ENCODE results near the gene NUP98. TPM values are rescaled to one million over a fixed set of nuclear protein-coding genes. Genes with fewer than 3 reads are reported as not detected.
"Not testable (repeated sequence)": the region's sequence is repeated elsewhere in the genome, so short reads cannot be mapped to it uniquely, and the experiment has no call there.

The NUP98 gene
- total RNA-seq, 4 donors from 2014 or later = 91.5 to 122 (median 115) TPM

DNA sequence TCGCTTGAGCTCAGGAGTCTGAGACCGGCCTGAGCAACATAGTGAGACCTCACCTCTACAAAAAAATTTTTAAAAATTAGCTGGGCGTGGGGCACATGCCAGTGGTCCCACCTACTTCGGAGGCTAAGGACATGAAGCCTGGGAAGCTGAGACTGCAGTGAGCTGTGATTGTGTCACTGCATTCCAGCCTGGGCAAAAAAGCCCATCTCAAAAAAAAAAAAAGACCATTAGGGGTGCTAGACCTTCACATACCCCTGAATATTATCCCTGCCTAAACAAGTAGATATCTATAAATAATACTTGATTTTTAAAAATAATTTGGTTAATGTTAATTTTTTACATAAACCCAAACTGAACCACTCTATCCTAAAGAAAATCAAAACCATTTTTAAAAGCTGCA, 24.2 kb downstream of the NUP98 start:
- peaks cover 92% of the 10 kb centered on the region for H3K36me3 ChIP-seq
- DNase-seq (ENCODE audit: low spot score in 2 of 2) = no peak
- no peaks in the 10 kb centered on the region for H3K27me3 ChIP-seq
- TF ChIP-seq EP300 (IDR thresholded peaks at IDR 0.05) (no peak), POLR2AphosphoS5 (IDR thresholded peaks at IDR 0.05) (no peak), POLR2A (IDR thresholded peaks at IDR 0.05) (no peak)
- TF ChIP-seq, protein P1, sequence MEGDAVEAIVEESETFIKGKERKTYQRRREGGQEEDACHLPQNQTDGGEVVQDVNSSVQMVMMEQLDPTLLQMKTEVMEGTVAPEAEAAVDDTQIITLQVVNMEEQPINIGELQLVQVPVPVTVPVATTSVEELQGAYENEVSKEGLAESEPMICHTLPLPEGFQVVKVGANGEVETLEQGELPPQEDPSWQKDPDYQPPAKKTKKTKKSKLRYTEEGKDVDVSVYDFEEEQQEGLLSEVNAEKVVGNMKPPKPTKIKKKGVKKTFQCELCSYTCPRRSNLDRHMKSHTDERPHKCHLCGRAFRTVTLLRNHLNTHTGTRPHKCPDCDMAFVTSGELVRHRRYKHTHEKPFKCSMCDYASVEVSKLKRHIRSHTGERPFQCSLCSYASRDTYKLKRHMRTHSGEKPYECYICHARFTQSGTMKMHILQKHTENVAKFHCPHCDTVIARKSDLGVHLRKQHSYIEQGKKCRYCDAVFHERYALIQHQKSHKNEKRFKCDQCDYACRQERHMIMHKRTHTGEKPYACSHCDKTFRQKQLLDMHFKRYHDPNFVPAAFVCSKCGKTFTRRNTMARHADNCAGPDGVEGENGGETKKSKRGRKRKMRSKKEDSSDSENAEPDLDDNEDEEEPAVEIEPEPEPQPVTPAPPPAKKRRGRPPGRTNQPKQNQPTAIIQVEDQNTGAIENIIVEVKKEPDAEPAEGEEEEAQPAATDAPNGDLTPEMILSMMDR (IDR thresholded peaks at IDR 0.05) = no peak
- no peaks in the 10 kb centered on the region for H3K4me1 ChIP-seq
- 91% methylated on average over 4 of the region's 4 CpGs for WGBS
- no peak overlapping the region for H3K4me3 ChIP-seq
- H3K9me3 ChIP-seq = no peaks in the 10 kb centered on the region
- H3K27ac ChIP-seq = no peak overlapping the region

DNA sequence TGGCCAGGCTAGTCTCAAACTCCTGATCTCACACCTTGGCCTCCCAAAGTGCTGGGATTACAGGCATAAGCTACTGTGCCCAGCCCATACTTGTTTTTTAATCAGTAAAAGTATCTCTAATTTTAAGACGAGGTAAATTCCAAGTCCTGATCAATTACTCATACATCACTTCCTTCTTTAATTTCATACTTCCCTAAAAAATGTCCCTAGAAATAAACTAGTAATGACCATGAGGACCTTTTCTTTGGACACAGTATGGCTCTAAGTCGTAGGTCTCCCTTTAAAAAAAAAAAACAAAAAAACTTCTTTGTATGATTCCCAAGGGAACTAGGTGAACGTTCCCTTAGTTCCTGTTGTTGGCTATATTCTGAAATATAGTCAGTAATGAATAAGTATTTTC, 29.8 kb downstream of the NUP98 start:
- Histone ChIP-seq H3K27me3 (no peaks in the 10 kb centered on the region), H3K36me3 (peaks cover 96% of the 10 kb centered on the region), H3K9me3 (no peaks in the 10 kb centered on the region), H3K27ac (no peak overlapping the region), H3K4me3 (no peak overlapping the region), H3K4me1 (no peaks in the 10 kb centered on the region)
- 77% methylated on average over 3 of the region's 3 CpGs for WGBS
- no peak for DNase-seq (ENCODE audit: low spot score in 2 of 2)
- TF ChIP-seq POLR2A (IDR thresholded peaks at IDR 0.05) (no peak), POLR2AphosphoS5 (IDR thresholded peaks at IDR 0.05) (no peak)
- TF ChIP-seq, protein P1 (IDR thresholded peaks at IDR 0.05) = no peak

DNA sequence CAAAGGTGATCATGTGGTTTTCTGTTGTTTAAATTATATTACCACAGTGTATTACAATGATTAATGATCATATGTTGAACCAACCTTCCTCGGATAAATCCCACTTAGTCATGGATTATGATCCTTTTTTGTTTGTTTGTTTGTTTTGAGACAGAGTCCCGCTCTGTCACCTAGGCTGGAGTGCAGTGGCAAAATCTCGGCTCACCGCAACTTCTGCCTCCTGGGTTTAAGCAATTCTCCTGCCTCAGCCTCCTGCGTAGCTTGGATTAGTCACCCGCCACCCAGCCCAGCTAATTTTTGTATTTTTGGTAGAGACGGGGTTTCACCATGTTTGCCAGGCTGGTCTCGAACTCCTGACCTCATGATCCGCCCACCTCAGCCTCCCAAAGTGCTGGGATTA, 30.5 kb downstream of the NUP98 start:
- H3K9me3 ChIP-seq; H3K4me1 ChIP-seq; H3K4me3 ChIP-seq; DNase-seq (ENCODE audit: low spot score in 2 of 2); H3K27ac ChIP-seq; H3K27me3 ChIP-seq: not testable (repeated sequence)
- peaks cover 98% of the 10 kb centered on the region for H3K36me3 ChIP-seq
- WGBS = 89% methylated on average over 9 of the region's 9 CpGs

DNA sequence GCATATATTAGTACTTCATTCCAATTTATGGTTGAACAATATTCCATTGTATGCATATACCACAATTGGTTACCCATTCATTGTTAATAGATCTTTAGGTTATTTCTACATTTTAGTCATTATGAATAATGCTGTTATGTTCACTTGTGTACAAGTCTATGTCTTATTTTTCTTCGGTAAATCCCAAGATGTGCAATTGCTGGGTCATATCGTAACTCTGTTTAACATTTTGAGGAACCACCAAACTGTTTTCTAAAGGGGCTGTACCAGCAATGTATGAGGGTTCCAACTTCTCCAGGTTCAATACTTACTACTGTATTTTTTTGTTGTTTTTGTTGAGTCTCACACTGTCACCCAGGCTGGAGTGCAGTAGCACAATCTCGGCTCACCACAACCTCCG, 33.1 kb downstream of the NUP98 start:
- TF ChIP-seq EP300 (IDR thresholded peaks at IDR 0.05) (no peak), POLR2AphosphoS5 (IDR thresholded peaks at IDR 0.05) (no peak), POLR2A (IDR thresholded peaks at IDR 0.05) (no peak)
- TF ChIP-seq, protein P1 (IDR thresholded peaks at IDR 0.05) = no peak
- 96% methylated on average over 4 of the region's 4 CpGs for WGBS
- Histone ChIP-seq H3K27ac (no peak overlapping the region), H3K4me3 (no peak overlapping the region), H3K36me3 (peaks cover 98% of the 10 kb centered on the region), H3K9me3 (no peaks in the 10 kb centered on the region), H3K27me3 (no peaks in the 10 kb centered on the region), H3K4me1 (no peaks in the 10 kb centered on the region)
- no peak for DNase-seq (ENCODE audit: low spot score in 2 of 2)

DNA sequence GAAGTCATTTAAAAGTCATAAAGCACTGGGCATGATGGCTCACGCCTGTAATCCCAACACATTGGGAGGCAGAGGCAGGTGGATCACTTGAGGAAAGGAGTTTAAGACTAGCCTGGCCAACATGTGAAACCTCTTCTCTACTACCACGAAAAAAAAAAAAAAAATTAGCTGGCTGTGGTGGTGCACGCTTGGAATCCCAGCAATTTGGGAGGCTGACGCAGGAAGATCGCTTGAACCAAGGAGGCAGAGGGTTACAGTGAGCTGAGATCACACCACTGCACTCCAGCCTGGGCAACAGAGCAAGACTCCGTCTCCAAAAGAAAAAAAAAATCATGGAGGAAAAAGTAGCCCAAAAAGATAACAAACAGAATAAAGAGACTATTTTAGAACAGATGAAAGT, 42.2 kb downstream of the NUP98 start:
- H3K4me3 ChIP-seq = no peak overlapping the region
- peaks cover 82% of the 10 kb centered on the region for H3K36me3 ChIP-seq
- H3K4me1 ChIP-seq = no peaks in the 10 kb centered on the region
- 89% methylated on average over 6 of the region's 6 CpGs for WGBS
- TF ChIP-seq, protein P1 (IDR thresholded peaks at IDR 0.05) = no peak
- no peak for TF ChIP-seq POLR2AphosphoS5 (IDR thresholded peaks at IDR 0.05)
- TF ChIP-seq EP300 (IDR thresholded peaks at IDR 0.05) = no peak
- no peak for TF ChIP-seq POLR2A (IDR thresholded peaks at IDR 0.05)
- H3K27me3 ChIP-seq = no peaks in the 10 kb centered on the region
- no peaks in the 10 kb centered on the region for H3K9me3 ChIP-seq
- DNase-seq (ENCODE audit: low spot score in 2 of 2) = no peak
- no peak overlapping the region for H3K27ac ChIP-seq

DNA sequence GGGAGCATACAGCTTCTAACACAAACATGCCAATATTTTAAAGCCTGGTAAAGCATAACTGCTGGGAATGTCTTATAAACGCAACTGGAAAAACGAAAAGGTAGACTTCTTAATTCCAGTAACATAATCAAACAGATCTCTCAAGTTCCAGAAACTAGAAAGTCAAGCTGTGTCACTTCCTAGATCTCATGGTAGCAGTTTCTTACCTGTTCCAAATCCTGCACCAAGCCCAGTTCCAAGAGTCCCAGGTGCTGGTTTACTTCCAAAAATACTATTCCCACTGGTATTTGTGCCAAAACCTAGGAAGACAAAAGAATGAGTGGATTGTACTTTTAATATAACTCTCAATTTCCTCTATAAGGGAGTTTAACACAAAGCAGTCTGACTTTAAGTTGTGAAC, 44.2 kb downstream of the NUP98 start:
- H3K36me3 ChIP-seq = peaks cover 78% of the 10 kb centered on the region
- H3K4me3 ChIP-seq = no peak overlapping the region
- no peak for DNase-seq (ENCODE audit: low spot score in 2 of 2)
- 73% methylated on average over 2 of the region's 2 CpGs for WGBS
- H3K4me1 ChIP-seq = no peaks in the 10 kb centered on the region
- H3K27ac ChIP-seq = no peak overlapping the region
- no peaks in the 10 kb centered on the region for H3K9me3 ChIP-seq
- H3K27me3 ChIP-seq = no peaks in the 10 kb centered on the region
- TF ChIP-seq, protein P1 (IDR thresholded peaks at IDR 0.05) = no peak
- TF ChIP-seq EP300 (IDR thresholded peaks at IDR 0.05) = no peak
- TF ChIP-seq POLR2AphosphoS5 (IDR thresholded peaks at IDR 0.05) = no peak
- TF ChIP-seq POLR2A (IDR thresholded peaks at IDR 0.05) = no peak
